Bronchial epithelial cell (primary cell): ENCODE measurements around the gene ANKIB1. TPM values are rescaled to one million over a fixed set of nuclear protein-coding genes. Genes with fewer than 3 reads are reported as not detected.

ENCODE experiments used
- DNase-seq: peaks from one replicate; pipeline ENCODE4 v3.0.0-alpha.2; 2010; ENCODE audit warnings: low read depth
- FAIRE-seq: peaks from 2 replicates; lab custom pipeline; 2011; peaks lifted over from hg19 to GRCh38; lab: Jason Lieb, UNC
- H3K27me3 ChIP-seq: 2 replicates; pipeline ENCODE4 v1.5.1; 2011; ENCODE audit warnings: low read length; ENCODE audit not compliant: control insufficient read depth, insufficient read depth
- H3K36me3 ChIP-seq: 2 replicates; pipeline ENCODE4 v1.5.1; 2011; ENCODE audit warnings: low read length; ENCODE audit not compliant: control insufficient read depth, insufficient read depth
- H3K4me3 ChIP-seq: 2 replicates; pipeline ENCODE4 v1.5.1; 2011; ENCODE audit warnings: mild to moderate bottlenecking, low read depth, low read length, control low read depth
- total RNA-seq: library from RNA; depleted of rRNA; stranded (reverse); fragments of >200 nt; gene quantifications from 2 replicates; pipeline ENCODE4 v1.2.1, GENCODE V29; 2014
- TF ChIP-seq, protein P1 (sequence below): IDR thresholded peaks from 2 replicates; pipeline ENCODE4 v1.5.1; 2011; ENCODE audit warnings: mild to moderate bottlenecking, moderate library complexity, low read length, control low read depth, inconsistent platforms; ENCODE audit not compliant: insufficient read depth, severe bottlenecking

The ANKIB1 gene, protein sequence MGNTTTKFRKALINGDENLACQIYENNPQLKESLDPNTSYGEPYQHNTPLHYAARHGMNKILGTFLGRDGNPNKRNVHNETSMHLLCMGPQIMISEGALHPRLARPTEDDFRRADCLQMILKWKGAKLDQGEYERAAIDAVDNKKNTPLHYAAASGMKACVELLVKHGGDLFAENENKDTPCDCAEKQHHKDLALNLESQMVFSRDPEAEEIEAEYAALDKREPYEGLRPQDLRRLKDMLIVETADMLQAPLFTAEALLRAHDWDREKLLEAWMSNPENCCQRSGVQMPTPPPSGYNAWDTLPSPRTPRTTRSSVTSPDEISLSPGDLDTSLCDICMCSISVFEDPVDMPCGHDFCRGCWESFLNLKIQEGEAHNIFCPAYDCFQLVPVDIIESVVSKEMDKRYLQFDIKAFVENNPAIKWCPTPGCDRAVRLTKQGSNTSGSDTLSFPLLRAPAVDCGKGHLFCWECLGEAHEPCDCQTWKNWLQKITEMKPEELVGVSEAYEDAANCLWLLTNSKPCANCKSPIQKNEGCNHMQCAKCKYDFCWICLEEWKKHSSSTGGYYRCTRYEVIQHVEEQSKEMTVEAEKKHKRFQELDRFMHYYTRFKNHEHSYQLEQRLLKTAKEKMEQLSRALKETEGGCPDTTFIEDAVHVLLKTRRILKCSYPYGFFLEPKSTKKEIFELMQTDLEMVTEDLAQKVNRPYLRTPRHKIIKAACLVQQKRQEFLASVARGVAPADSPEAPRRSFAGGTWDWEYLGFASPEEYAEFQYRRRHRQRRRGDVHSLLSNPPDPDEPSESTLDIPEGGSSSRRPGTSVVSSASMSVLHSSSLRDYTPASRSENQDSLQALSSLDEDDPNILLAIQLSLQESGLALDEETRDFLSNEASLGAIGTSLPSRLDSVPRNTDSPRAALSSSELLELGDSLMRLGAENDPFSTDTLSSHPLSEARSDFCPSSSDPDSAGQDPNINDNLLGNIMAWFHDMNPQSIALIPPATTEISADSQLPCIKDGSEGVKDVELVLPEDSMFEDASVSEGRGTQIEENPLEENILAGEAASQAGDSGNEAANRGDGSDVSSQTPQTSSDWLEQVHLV
- 42.1 and 42.6 TPM in 2 replicates for total RNA-seq

DNA sequence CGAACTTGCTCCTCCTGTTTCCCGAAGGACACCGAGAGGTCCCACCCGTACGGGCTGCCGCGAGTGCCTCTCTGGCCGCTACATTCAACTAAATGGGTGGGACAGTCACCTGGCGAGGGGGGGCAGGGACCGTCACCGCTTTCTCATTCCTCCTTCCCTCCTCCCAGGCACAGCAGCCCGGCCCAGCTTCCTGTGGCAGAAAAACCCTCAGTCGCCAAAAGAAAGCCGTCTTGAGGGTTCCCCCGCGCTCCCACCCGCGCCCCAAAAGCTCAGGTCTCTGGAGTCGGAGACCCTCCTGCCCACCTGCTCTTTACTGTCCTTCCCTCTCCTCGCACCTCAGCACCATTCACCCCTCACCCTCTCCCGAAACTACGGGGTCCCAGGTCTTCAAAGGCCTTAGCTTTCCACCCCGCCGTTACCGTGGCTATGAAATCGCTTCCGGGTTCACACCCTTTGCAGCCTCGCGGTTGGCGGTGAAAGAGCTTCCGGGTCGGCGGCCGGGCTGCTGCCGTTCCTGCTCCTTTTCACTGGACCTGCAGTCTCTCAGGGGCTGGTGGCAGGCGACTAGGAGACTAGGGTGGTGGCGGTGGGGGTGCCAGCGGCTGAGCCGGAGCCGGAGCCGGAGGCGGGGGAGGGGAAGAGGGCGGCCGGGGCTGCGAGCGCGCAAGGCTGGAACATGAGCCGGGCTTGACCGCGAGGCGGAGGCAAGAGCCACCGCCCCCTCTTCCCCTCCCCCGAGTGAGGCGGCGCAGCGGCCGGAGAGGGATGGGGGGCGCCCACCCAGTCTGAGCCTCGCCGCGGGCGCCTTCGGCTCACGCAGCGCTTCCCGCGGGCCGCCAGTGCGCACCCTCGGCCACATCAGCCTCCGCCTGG, at the start of gene ANKIB1, which contains the start of gene KRIT1:
ANKIB1 (plus strand) TSS at position 488 of the 873 bp plus-strand sequence. CDS start 49,005 bp downstream, outside the sequence.
KRIT1 (minus strand) TSS at position 428 of the 873 bp plus-strand sequence. CDS start 3,779 bp downstream, outside the sequence.
- FAIRE-seq (no peak), DNase-seq (peak; percentile 72)
- TF ChIP-seq, protein P1, sequence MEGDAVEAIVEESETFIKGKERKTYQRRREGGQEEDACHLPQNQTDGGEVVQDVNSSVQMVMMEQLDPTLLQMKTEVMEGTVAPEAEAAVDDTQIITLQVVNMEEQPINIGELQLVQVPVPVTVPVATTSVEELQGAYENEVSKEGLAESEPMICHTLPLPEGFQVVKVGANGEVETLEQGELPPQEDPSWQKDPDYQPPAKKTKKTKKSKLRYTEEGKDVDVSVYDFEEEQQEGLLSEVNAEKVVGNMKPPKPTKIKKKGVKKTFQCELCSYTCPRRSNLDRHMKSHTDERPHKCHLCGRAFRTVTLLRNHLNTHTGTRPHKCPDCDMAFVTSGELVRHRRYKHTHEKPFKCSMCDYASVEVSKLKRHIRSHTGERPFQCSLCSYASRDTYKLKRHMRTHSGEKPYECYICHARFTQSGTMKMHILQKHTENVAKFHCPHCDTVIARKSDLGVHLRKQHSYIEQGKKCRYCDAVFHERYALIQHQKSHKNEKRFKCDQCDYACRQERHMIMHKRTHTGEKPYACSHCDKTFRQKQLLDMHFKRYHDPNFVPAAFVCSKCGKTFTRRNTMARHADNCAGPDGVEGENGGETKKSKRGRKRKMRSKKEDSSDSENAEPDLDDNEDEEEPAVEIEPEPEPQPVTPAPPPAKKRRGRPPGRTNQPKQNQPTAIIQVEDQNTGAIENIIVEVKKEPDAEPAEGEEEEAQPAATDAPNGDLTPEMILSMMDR: peak; percentile 28
- Histone ChIP-seq H3K36me3 (no peaks in the 10 kb centered on the region), H3K27me3 (no peaks in the 10 kb centered on the region), H3K4me3 (peak within 1 kb of the TSS; percentile 51)

DNA sequence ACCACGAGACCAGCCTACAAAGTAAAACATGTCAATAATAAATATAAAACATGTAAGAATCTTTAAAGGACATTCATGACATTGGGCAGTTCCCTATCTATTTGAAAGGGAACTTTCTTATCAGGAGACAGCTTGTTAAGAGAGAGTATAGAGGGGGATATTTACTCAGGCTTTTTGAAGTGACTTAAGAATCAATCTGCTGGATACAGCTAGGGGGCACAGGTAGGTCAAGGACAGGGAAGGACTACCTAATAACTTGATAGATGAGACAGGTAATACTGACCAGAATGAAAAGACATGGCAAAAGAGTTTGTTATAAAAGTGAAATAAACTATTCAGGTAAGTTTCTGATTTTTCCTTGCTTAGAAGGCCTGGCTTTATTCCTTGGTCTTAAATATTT, 45.0 kb upstream of the ANKIB1 start:
- FAIRE-seq (no peak), DNase-seq (no peak)
- Histone ChIP-seq H3K27me3 (no peaks in the 10 kb centered on the region), H3K4me3 (no peak overlapping the region), H3K36me3 (peaks cover 3% of the 10 kb centered on the region)
- TF ChIP-seq, protein P1: no peak

DNA sequence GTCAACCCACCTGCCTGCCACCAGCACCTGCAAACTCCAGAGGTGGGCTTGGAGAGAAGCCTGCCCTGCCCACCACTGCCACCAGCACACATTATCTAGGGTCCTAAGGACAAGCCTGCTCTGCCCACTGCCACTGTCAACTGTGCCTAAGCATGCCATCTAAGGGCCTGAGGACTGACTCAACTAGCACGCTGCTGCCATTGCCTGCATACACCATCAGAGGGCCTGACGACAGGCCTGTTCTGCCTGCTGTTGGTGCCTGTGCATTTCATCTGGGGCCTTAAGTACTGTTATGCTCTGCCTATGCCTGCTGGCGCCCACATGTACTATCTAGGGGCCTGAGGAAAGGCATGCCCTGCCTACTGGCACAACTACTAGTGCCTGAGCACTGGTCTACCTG, 39.8 kb upstream of the ANKIB1 start:
- H3K4me3 ChIP-seq: no peak overlapping the region
- FAIRE-seq: peak; percentile 92
- TF ChIP-seq, protein P1: no peak
- H3K27me3 ChIP-seq: no peaks in the 10 kb centered on the region
- H3K36me3 ChIP-seq: peaks cover 7% of the 10 kb centered on the region
- DNase-seq: no peak

DNA sequence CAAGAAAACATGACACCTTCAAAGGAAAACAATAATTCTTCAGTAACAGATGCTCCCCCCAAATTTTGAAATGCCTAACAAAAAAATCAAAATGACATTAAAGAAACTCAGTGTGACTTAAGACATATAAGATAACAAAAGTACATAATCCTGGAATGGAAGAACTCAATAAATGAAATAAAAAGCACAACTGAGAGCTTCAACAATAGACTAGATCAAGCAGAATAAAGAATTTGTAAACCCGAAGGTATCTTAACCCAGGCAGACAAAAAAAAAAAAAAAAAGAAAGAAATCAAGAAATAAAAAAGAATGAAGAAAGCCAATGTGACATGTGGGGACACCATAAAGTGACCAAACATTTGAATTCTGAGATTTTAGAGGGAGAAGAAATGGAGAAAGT, 39.1 kb upstream of the ANKIB1 start:
- peaks cover 8% of the 10 kb centered on the region for H3K36me3 ChIP-seq
- no peak for DNase-seq
- TF ChIP-seq, protein P1: no peak

DNA sequence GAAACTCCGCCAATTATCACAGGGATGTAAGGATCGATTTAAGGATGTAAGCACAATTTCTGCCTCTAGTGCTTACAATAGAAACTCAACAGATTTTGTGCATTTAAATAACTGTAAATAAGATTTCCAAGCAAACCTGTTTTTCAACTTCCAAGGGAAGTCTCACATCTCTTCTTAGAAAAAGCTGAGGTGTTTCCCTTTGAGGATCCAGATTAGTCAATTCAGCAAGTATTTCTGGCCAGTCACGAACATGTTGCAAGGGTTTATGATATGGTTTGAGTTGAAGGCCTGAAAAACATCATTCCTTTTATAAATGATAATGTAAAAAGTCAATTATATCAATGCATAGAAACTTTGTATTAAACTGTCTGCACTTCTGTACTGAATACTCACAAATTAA, 24.0 kb upstream of the ANKIB1 start:
- DNase-seq: peak; percentile 59
- TF ChIP-seq, protein P1: no peak
- Histone ChIP-seq H3K36me3 (peaks cover 1% of the 10 kb centered on the region), H3K27me3 (no peaks in the 10 kb centered on the region), H3K4me3 (no peak overlapping the region)
- no peak for FAIRE-seq

More for the DNA sequence above, 39.1 kb upstream of the ANKIB1 start:
- no peak for FAIRE-seq
- Histone ChIP-seq H3K4me3 (no peak overlapping the region), H3K27me3 (no peaks in the 10 kb centered on the region)
